DND-41 (cell line): ENCODE measurements around the gene FMOD.

Experiments used
- ATAC-seq: fragments of 200-7000 bp; cut with Tn5 transposase; 3 replicates; pipeline ENCODE4 v1.9.1; 2021; ENCODE audit warnings: low read depth; ENCODE audit not compliant: insufficient read depth
- DNase-seq: peaks from one replicate; pipeline ENCODE4 v3.0.0-alpha.2; 2020
- H2AFZ ChIP-seq: 2 replicates; pipeline ENCODE4 v1.6.0; 2012; ENCODE audit warnings: low read depth, low read length
- H3K27ac ChIP-seq: 2 replicates; pipeline ENCODE4 v1.5.1; 2012; ENCODE audit warnings: low read length, inconsistent platforms
- H3K27me3 ChIP-seq: fragments of 200-600 bp; sonication (generic); 2 replicates; pipeline ENCODE4 v1.6.0; 2012; ENCODE audit warnings: low read length, mild to moderate bottlenecking, inconsistent platforms; ENCODE audit not compliant: insufficient read depth, poor library complexity
- H3K36me3 ChIP-seq: 2 replicates; pipeline ENCODE4 v1.5.1; 2012; ENCODE audit warnings: low read length, inconsistent platforms; ENCODE audit not compliant: insufficient read depth
- H3K4me1 ChIP-seq: 2 replicates; pipeline ENCODE4 v1.5.1; 2012; ENCODE audit warnings: mild to moderate bottlenecking, low read length; ENCODE audit not compliant: insufficient read depth
- H3K4me2 ChIP-seq: 2 replicates; pipeline ENCODE4 v1.6.0; 2012; ENCODE audit warnings: mild to moderate bottlenecking, moderate library complexity, low read length, inconsistent platforms; ENCODE audit not compliant: insufficient read depth
- H3K4me3 ChIP-seq, 2 experiments: fragments of 200-600 bp in 1 of 2; shearing (Covaris generic) in 1 of 2; 2 replicates each; pipeline ENCODE4 v1.5.1; 2012 to 2016; ENCODE audit warnings: inconsistent platforms in 2 of 2, low read length in 2 of 2, mild to moderate bottlenecking in 2 of 2, low read depth in 1 of 2, moderate library complexity in 1 of 2
- H3K79me2 ChIP-seq: 2 replicates; pipeline ENCODE4 v1.6.0; 2012; ENCODE audit warnings: low read length, inconsistent platforms; ENCODE audit not compliant: insufficient read depth
- H3K9ac ChIP-seq: 2 replicates; pipeline ENCODE4 v1.6.0; 2012; ENCODE audit warnings: low read depth, mild to moderate bottlenecking, inconsistent platforms, low read length, moderate library complexity
- H3K9me3 ChIP-seq: 2 replicates; pipeline ENCODE4 v1.5.1; 2012; ENCODE audit warnings: low read length, moderate library complexity, mild to moderate bottlenecking, inconsistent platforms; ENCODE audit not compliant: insufficient read depth, severe bottlenecking
- H4K20me1 ChIP-seq: 2 replicates; pipeline ENCODE4 v1.6.0; 2012; ENCODE audit warnings: low read length; ENCODE audit not compliant: insufficient read depth
- CTCF ChIP-seq: IDR thresholded peaks from 2 replicates; pipeline ENCODE4 v1.5.1; 2012; ENCODE audit warnings: borderline replicate concordance, low read length, moderate library complexity, mild to moderate bottlenecking; ENCODE audit not compliant: poor library complexity, severe bottlenecking; ENCODE audit errors: extremely low read depth
- EZH2 ChIP-seq: IDR thresholded peaks from 3 replicates; pipeline ENCODE4 v1.6.1; 2012; ENCODE audit warnings: borderline replicate concordance, low read depth, mild to moderate bottlenecking, moderate library complexity, low read length, inconsistent platforms; ENCODE audit not compliant: severe bottlenecking

The FMOD gene

DNA sequence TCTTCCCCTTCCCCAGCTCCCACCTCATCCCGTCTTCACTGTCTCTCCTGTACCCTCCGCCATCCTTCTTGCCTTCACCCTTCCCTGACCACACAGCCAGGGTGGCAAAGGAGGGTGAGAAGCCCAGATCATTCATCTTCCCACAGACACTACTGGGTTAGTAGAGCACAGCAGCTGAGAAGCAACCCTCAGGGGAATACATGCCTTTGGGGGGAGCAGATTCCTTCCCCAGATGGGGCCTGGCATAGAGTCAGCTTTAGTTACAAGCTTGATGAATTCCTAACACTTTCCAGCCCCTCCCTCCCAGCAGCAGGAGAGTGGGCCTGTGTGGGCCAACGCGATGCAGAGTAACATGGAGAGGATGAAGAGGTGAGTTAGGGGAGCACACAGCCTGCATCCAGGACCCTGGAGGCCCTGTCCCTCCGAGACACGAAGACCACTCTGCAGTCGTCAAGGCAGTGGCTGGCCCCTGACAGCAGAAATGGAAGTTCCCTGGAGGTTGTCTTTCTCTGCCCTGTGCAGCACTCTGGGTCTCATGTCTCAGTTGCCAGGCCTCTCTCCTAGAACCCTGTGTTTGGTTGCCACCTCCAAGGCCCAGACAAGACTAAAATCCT lies 54.4 kb downstream of the FMOD start:
- Histone ChIP-seq H3K79me2 (no peaks in the 10 kb centered on the region), H3K36me3 (no peaks in the 10 kb centered on the region), H3K4me3 (peak overlapping the region in 1 of 2 experiments; percentile 11; a peak in 1 of 4 replicates), H3K9me3 (no peaks in the 10 kb centered on the region), H2AFZ (peak overlapping the region; percentile 14; the same call in 1 of the 2 replicates), H3K27ac (peak overlapping the region; percentile 94), H3K4me2 (peak overlapping the region; percentile 45), H3K9ac (peak overlapping the region; percentile 44), H3K27me3 (no peaks in the 10 kb centered on the region), H3K4me1 (peaks cover 37% of the 10 kb centered on the region), H4K20me1 (no peaks in the 10 kb centered on the region)
- DNase-seq (peak; percentile 70), ATAC-seq (peak; percentile 63)
- no peak for TF ChIP-seq EZH2
- no peak for TF ChIP-seq CTCF

DNA sequence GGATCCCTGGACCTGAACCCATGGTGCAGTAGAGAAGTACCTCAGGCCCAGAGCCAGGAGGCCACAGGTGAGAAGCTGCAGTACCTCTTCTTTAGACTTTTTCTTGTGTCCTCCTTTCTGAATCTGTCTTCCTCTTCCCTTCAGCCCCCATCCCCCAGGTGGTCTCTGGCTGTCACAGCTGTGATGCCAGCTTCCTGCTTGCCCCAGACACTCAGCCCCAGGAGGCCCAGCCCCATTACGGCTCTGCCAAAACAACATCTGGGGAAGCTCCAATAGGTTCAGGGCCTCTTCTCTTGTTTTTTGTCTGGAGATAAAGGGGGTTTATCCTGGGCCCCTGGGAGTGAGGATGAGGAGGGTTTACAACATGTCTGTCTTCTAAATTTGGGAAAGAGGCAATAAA lies 55.1 kb downstream of the FMOD start:
- Histone ChIP-seq H3K9ac (peak overlapping the region; percentile 44), H3K9me3 (no peaks in the 10 kb centered on the region)

DNA sequence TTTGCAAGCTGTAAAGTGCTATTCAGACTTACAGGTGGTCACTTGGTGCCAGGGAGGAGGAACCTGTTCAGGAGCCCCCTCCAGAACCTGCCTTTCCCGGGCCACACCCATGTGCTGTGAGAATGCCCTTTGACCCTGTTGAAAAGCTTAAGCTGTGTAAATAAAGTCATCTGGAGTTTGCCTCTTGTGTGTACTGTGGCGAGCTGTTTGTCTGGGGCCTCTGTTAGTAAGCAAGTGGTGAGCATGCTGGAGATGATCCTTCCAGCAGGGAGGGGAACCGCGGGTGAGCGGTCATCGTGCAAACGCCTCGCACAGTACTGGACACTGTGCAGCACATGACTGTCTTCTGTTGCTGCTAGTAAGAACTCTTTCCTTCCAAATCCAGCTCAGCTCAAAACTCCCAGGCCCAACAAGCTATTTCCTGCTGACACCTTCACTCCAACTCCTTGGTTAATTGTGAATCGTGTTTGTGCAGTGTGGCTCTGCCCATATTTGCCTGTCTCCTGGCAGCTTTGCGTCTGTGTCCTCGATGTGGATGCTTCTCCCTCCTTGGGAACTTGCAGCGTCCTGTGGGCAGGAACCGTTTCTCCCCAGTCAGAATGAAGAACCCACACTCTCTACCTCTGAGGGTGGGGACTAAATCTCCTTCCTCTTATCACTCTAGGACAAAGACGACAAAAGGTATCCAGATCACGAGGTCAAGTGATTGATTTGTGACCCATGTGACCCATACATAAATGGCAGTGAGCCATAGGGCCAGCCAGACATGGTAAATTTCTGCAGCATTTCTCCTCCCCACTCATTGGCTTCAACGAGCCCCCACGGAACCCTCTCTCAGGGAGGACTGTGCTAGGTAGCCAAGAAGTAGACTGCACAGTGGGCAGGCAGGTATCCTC lies 59.5 kb downstream of the FMOD start:
- no peak overlapping the region for H3K4me3 ChIP-seq
- ATAC-seq, result no peak
- no peak for DNase-seq
- no peaks in the 10 kb centered on the region for H4K20me1 ChIP-seq
- no peak overlapping the region for H3K9ac ChIP-seq
- H3K79me2 ChIP-seq, result no peaks in the 10 kb centered on the region
- no peak overlapping the region for H3K4me2 ChIP-seq
- no peaks in the 10 kb centered on the region for H3K27me3 ChIP-seq
- H3K27ac ChIP-seq, result peak overlapping the region; percentile 8
- peaks cover 67% of the 10 kb centered on the region for H3K4me1 ChIP-seq
- TF ChIP-seq EZH2 (no peak), CTCF (no peak)
- H3K9me3 ChIP-seq, result no peaks in the 10 kb centered on the region
- H2AFZ ChIP-seq, result no peak overlapping the region
- H3K36me3 ChIP-seq, result no peaks in the 10 kb centered on the region

More for the DNA sequence above, 55.1 kb downstream of the FMOD start:
- Histone ChIP-seq H3K4me3 (peak overlapping the region in 1 of 2 experiments; percentile 11; a peak in 1 of 4 replicates), H2AFZ (no peak overlapping the region), H3K27ac (peak overlapping the region; percentile 94), H3K79me2 (no peaks in the 10 kb centered on the region), H3K4me1 (peaks cover 44% of the 10 kb centered on the region), H3K36me3 (no peaks in the 10 kb centered on the region), H3K4me2 (peak overlapping the region; percentile 45), H4K20me1 (no peaks in the 10 kb centered on the region), H3K27me3 (no peaks in the 10 kb centered on the region)
- ATAC-seq (peak; percentile 94), DNase-seq (peak; percentile 88)
- TF ChIP-seq CTCF (no peak), EZH2 (no peak)
